ENCODE measurements around the gene MYH16. TPM values are rescaled to one million over a fixed set of nuclear protein-coding genes. Genes with fewer than 3 reads are reported as not detected.

The MYH16 gene
- total and polyA plus RNA-seq, 3 donors from 2014 or later = 1.5 to 2.1 (median 2.0) TPM

GRCh38 chr7:99253369-99253768 is 19.3 kb upstream of the MYH16 start:
- DNase-seq = no peak
- intact Hi-C loops (cut with DNase I; ENCODE audit: low total_unique reads) = no loop called here
- WGBS, 2 donors = 50 to 59% methylated on average over 9 of the region's 9 CpGs
- Histone ChIP-seq H3K27me3 (no peaks in the 10 kb centered on the region), H3K4me1 (no peaks in the 10 kb centered on the region), H3K27ac (no peak overlapping the region), H3K4me3 (no peak overlapping the region), H3K36me3 (ENCODE audit: low read depth, missing control alignments) (no peaks in the 10 kb centered on the region), H3K9me3 (no peaks in the 10 kb centered on the region)
- TF ChIP-seq POLR2A (IDR thresholded peaks at IDR 0.05) = no peak
- TF ChIP-seq, protein P1, sequence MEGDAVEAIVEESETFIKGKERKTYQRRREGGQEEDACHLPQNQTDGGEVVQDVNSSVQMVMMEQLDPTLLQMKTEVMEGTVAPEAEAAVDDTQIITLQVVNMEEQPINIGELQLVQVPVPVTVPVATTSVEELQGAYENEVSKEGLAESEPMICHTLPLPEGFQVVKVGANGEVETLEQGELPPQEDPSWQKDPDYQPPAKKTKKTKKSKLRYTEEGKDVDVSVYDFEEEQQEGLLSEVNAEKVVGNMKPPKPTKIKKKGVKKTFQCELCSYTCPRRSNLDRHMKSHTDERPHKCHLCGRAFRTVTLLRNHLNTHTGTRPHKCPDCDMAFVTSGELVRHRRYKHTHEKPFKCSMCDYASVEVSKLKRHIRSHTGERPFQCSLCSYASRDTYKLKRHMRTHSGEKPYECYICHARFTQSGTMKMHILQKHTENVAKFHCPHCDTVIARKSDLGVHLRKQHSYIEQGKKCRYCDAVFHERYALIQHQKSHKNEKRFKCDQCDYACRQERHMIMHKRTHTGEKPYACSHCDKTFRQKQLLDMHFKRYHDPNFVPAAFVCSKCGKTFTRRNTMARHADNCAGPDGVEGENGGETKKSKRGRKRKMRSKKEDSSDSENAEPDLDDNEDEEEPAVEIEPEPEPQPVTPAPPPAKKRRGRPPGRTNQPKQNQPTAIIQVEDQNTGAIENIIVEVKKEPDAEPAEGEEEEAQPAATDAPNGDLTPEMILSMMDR (IDR thresholded peaks at IDR 0.05) = no peak

DNA sequence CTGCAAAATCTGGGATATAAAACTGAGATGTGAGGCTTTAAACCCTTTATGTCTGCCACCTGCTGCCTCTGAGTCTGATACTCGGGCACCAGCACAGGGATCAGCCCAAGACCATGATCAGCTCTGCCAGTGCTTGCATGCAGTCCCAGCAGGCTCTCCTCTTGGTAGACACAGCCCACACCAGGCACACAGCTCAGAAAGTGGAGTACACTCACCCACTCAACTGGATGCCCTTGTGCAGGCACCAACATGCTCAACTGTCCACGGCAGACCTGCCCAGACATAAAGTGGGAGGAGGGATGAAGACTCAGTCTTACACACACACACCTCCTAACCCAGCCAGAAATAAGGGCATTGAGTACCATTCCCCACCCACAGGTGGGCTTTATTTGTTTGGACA is 18.2 kb upstream of the MYH16 start:
- DNase-seq = no peak
- no peak overlapping the region for H3K4me3 ChIP-seq
- no peaks in the 10 kb centered on the region for H3K4me1 ChIP-seq
- no peaks in the 10 kb centered on the region for H3K36me3 ChIP-seq (ENCODE audit: low read depth, missing control alignments)
- no peaks in the 10 kb centered on the region for H3K9me3 ChIP-seq
- H3K27me3 ChIP-seq = no peaks in the 10 kb centered on the region
- WGBS, 2 donors = 91 to 100% methylated on average over 2 of the region's 2 CpGs
- intact Hi-C loops (cut with DNase I; ENCODE audit: low total_unique reads) = no loop called here
- TF ChIP-seq POLR2A (IDR thresholded peaks at IDR 0.05) = no peak
- TF ChIP-seq, protein P1 (IDR thresholded peaks at IDR 0.05) = no peak
- no peak overlapping the region for H3K27ac ChIP-seq

GRCh38 chr7:99255463-99255862 is 17.2 kb upstream of the MYH16 start:
- Histone ChIP-seq H3K9me3 (no peaks in the 10 kb centered on the region), H3K36me3 (ENCODE audit: low read depth, missing control alignments) (no peaks in the 10 kb centered on the region), H3K4me3 (no peak overlapping the region), H3K27ac (no peak overlapping the region), H3K27me3 (no peaks in the 10 kb centered on the region), H3K4me1 (no peaks in the 10 kb centered on the region)
- intact Hi-C loops (cut with DNase I; ENCODE audit: low total_unique reads) = no loop called here
- no peak for TF ChIP-seq POLR2A (IDR thresholded peaks at IDR 0.05)
- TF ChIP-seq, protein P1 (IDR thresholded peaks at IDR 0.05) = no peak
- 59 to 66% methylated on average over 4 of the region's 4 CpGs for WGBS, 2 donors
- no peak for DNase-seq

GRCh38 chr7:99257065-99257464 is 15.6 kb upstream of the MYH16 start:
- 89 to 92% methylated on average over 8 to 10 of the region's 10 CpGs for WGBS, 2 donors
- no peak for DNase-seq
- intact Hi-C loops (cut with DNase I; ENCODE audit: low total_unique reads) = no loop called here
- Histone ChIP-seq H3K4me1 (no peaks in the 10 kb centered on the region), H3K27me3 (no peaks in the 10 kb centered on the region), H3K36me3 (ENCODE audit: low read depth, missing control alignments) (no peaks in the 10 kb centered on the region), H3K4me3 (no peak overlapping the region), H3K9me3 (no peaks in the 10 kb centered on the region), H3K27ac (no peak overlapping the region)
- TF ChIP-seq, protein P1 (IDR thresholded peaks at IDR 0.05) = no peak
- TF ChIP-seq POLR2A (IDR thresholded peaks at IDR 0.05) = no peak

DNA sequence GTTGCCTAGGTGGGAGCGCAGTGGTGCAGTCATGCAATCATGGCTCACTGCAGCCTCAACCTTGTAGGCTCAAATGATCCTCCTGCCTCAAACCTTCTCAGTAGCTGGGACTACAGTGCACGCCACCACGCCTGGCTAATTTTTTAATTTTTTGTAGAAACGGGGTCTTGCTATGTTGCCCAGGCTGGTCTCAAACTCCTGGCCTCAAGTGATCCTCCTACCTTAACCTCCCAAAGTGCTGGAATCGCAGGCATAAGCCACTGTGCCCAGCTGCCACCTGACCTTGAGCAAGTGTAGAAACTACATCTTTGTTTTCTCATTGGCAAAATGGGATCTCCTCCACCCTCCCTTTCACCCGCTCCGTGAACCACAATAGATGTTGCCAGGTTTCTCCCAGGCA is 15.0 kb upstream of the MYH16 start:
- WGBS, 2 donors = 93 to 95% methylated on average over 7 of the region's 7 CpGs
- Histone ChIP-seq H3K27ac (no peak overlapping the region), H3K4me1 (no peaks in the 10 kb centered on the region), H3K4me3 (no peak overlapping the region), H3K9me3 (no peaks in the 10 kb centered on the region), H3K27me3 (no peaks in the 10 kb centered on the region), H3K36me3 (ENCODE audit: low read depth, missing control alignments) (no peaks in the 10 kb centered on the region)
- no peak for TF ChIP-seq POLR2A (IDR thresholded peaks at IDR 0.05)
- intact Hi-C loops (cut with DNase I; ENCODE audit: low total_unique reads) = no loop called here
- no peak for DNase-seq

Data from testis (tissue), 3 donors.